OCI-LY3 (cell line): ENCODE data around the gene CAMKV.
"Not testable (repeated sequence)": the region's sequence is repeated elsewhere in the genome, so short reads cannot be mapped to it uniquely, and the experiment has no call there.

Source experiments
- EZH2phosphoT487 ChIP-seq: fragments of 200-600 bp; shearing (Covaris generic); IDR thresholded peaks from 2 replicates; pipeline ENCODE4 v1.6.1; 2018; ENCODE audit warnings: antibody characterized with exemption, mixed run types, low read depth
- TF ChIP-seq, protein P1 (sequence below): fragments of 200-600, 300-600 bp; sonication (generic); IDR thresholded peaks from 2 replicates; pipeline ENCODE4 v1.5.1; 2014; ENCODE audit warnings: antibody characterized with exemption, low read length, low read depth

DNA sequence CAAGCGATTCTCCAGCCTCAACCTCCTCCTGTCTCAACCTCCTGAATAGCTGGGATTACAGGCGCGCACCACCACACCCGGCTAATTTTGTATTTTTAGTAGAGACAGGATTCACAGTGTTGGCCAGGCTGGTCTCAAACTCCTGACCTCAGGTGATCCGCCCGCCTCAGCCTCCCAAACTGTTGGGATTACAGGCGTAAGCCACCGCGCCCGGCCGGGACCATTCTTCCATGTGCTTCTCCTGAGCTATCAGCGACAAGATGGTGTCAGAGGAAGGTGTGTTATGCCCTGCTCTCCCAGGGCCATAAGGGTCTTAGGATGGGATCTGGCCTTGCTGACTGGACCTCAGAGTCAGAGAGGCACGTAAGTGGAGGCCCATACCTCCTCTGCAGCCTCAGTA lies 34.7 kb upstream of the CAMKV start:
- TF ChIP-seq, protein P1, sequence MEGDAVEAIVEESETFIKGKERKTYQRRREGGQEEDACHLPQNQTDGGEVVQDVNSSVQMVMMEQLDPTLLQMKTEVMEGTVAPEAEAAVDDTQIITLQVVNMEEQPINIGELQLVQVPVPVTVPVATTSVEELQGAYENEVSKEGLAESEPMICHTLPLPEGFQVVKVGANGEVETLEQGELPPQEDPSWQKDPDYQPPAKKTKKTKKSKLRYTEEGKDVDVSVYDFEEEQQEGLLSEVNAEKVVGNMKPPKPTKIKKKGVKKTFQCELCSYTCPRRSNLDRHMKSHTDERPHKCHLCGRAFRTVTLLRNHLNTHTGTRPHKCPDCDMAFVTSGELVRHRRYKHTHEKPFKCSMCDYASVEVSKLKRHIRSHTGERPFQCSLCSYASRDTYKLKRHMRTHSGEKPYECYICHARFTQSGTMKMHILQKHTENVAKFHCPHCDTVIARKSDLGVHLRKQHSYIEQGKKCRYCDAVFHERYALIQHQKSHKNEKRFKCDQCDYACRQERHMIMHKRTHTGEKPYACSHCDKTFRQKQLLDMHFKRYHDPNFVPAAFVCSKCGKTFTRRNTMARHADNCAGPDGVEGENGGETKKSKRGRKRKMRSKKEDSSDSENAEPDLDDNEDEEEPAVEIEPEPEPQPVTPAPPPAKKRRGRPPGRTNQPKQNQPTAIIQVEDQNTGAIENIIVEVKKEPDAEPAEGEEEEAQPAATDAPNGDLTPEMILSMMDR, result not testable (repeated sequence)
- TF ChIP-seq EZH2phosphoT487, result not testable (repeated sequence)
